Measurements from ENCODE around the gene CADPS2. TPM values are rescaled to one million over a fixed set of nuclear protein-coding genes. Genes with fewer than 3 reads are reported as not detected.
A peak's percentile ranks its signal among the peaks of the same experiment; 100 is the strongest.

CADPS2 gene
- total and polyA plus RNA-seq, 3 experiments from 2014 or later: not detected

- ChIA-PET CTCF (no interaction called here), POLR2A (no interaction called here)
- H3K27me3 ChIP-seq (ENCODE audit: insufficient read depth, low read length, poor library complexity, severe bottlenecking): peaks cover 13% of the 10 kb centered on the region
- Mint-ChIP-seq H3K4me3 (no peak overlapping the region), H3K4me1 (peaks cover 0 to 9% (median 3%) of the 10 kb centered on the region in 3 donors), H3K27ac (no peak overlapping the region), H3K9me3 (peaks cover 5 to 24% (median 11%) of the 10 kb centered on the region in 5 donors), H3K27me3 (peaks cover 56 to 73% of the 10 kb centered on the region in 2 donors), H3K36me3 (peaks cover 0 to 3% (median 0%) of the 10 kb centered on the region in 3 donors)
- H3K9me3 ChIP-seq (ENCODE audit: low read length): no peaks in the 10 kb centered on the region
- H3K4me1 ChIP-seq (ENCODE audit: insufficient read depth, low read length): no peaks in the 10 kb centered on the region
- no peak overlapping the region for H3K27ac ChIP-seq (ENCODE audit: low read depth, low read length)
- H3K4me3 ChIP-seq (ENCODE audit: low read length): no peak overlapping the region
- no peak for DNase-seq
- H3K36me3 ChIP-seq (ENCODE audit: insufficient read depth, low read length): no peaks in the 10 kb centered on the region
These were observed 572.0 kb downstream of the CADPS2 start for GRCh38 chr7:122314284-122314683.

GRCh38 chr7:122312789-122313188, 573.5 kb downstream of the CADPS2 start:
- no peak overlapping the region for H3K27ac Mint-ChIP-seq
- H3K4me3 ChIP-seq (ENCODE audit: low read length): no peak overlapping the region
- H3K36me3 Mint-ChIP-seq: peaks cover 0 to 3% (median 0%) of the 10 kb centered on the region in 3 donors
- peaks cover 61 to 77% of the 10 kb centered on the region in 2 donors for H3K27me3 Mint-ChIP-seq
- H3K27me3 ChIP-seq (ENCODE audit: insufficient read depth, low read length, poor library complexity, severe bottlenecking): peaks cover 13% of the 10 kb centered on the region
- no peaks in the 10 kb centered on the region for H3K9me3 ChIP-seq (ENCODE audit: low read length)
- peaks cover 5 to 21% (median 11%) of the 10 kb centered on the region in 5 donors for H3K9me3 Mint-ChIP-seq
- ChIA-PET CTCF (no interaction called here), POLR2A (no interaction called here)
- peaks cover 0 to 9% (median 3%) of the 10 kb centered on the region in 3 donors for H3K4me1 Mint-ChIP-seq
- H3K4me1 ChIP-seq (ENCODE audit: insufficient read depth, low read length): no peaks in the 10 kb centered on the region
- H3K27ac ChIP-seq (ENCODE audit: low read depth, low read length): no peak overlapping the region
- no peaks in the 10 kb centered on the region for H3K36me3 ChIP-seq (ENCODE audit: insufficient read depth, low read length)
- DNase-seq: no peak
- no peak overlapping the region for H3K4me3 Mint-ChIP-seq

- DNase-seq: no peak
- ChIA-PET POLR2A (no interaction called here), CTCF (no interaction called here)
- peaks cover 0 to 3% (median 0%) of the 10 kb centered on the region in 3 donors for H3K36me3 Mint-ChIP-seq
- peaks cover 0 to 9% (median 3%) of the 10 kb centered on the region in 3 donors for H3K4me1 Mint-ChIP-seq
- peaks cover 5 to 19% (median 11%) of the 10 kb centered on the region in 5 donors for H3K9me3 Mint-ChIP-seq
- no peak overlapping the region for H3K27ac ChIP-seq (ENCODE audit: low read depth, low read length)
- H3K27me3 ChIP-seq (ENCODE audit: insufficient read depth, low read length, poor library complexity, severe bottlenecking): peaks cover 13% of the 10 kb centered on the region
- no peak overlapping the region for H3K4me3 ChIP-seq (ENCODE audit: low read length)
- H3K27me3 Mint-ChIP-seq: peaks cover 61 to 74% of the 10 kb centered on the region in 2 donors
- no peaks in the 10 kb centered on the region for H3K36me3 ChIP-seq (ENCODE audit: insufficient read depth, low read length)
- H3K9me3 ChIP-seq (ENCODE audit: low read length): no peaks in the 10 kb centered on the region
- H3K27ac Mint-ChIP-seq: no peak overlapping the region
- H3K4me1 ChIP-seq (ENCODE audit: insufficient read depth, low read length): no peaks in the 10 kb centered on the region
- H3K4me3 Mint-ChIP-seq: no peak overlapping the region
These were observed 574.4 kb downstream of the CADPS2 start for GRCh38 chr7:122311734-122312450.

GRCh38 chr7:122311050-122311700, 575.1 kb downstream of the CADPS2 start:
- CTCF ChIA-PET: no interaction called here

GRCh38 chr7:122310119-122311021, 575.9 kb downstream of the CADPS2 start:
- Mint-ChIP-seq H3K27me3 (peaks cover 58 to 78% of the 10 kb centered on the region in 2 donors), H3K27ac (peak overlapping the region in 1 of 8 donors; percentile 31), H3K4me3 (no peak overlapping the region), H3K36me3 (peaks cover 0 to 3% (median 0%) of the 10 kb centered on the region in 3 donors), H3K9me3 (peaks cover 2 to 17% (median 7%) of the 10 kb centered on the region in 5 donors), H3K4me1 (peaks cover 0 to 9% (median 0%) of the 10 kb centered on the region in 3 donors)
- POLR2A ChIA-PET: no interaction called here
- no peak overlapping the region for H3K4me3 ChIP-seq (ENCODE audit: low read length)
- CTCF ChIA-PET: no interaction called here
- H3K4me1 ChIP-seq (ENCODE audit: insufficient read depth, low read length): no peaks in the 10 kb centered on the region
- no peaks in the 10 kb centered on the region for H3K9me3 ChIP-seq (ENCODE audit: low read length)
- H3K27ac ChIP-seq (ENCODE audit: low read depth, low read length): no peak overlapping the region
- DNase-seq: no peak
- H3K36me3 ChIP-seq (ENCODE audit: insufficient read depth, low read length): no peaks in the 10 kb centered on the region
- peaks cover 13% of the 10 kb centered on the region for H3K27me3 ChIP-seq (ENCODE audit: insufficient read depth, low read length, poor library complexity, severe bottlenecking)

More at GRCh38 chr7:122311050-122311700, 575.1 kb downstream of the CADPS2 start:
- H3K27ac ChIP-seq (ENCODE audit: low read depth, low read length): no peak overlapping the region
- H3K36me3 Mint-ChIP-seq: peaks cover 0 to 3% (median 0%) of the 10 kb centered on the region in 3 donors
- POLR2A ChIA-PET: no interaction called here
- H3K4me3 ChIP-seq (ENCODE audit: low read length): no peak overlapping the region
- H3K27me3 ChIP-seq (ENCODE audit: insufficient read depth, low read length, poor library complexity, severe bottlenecking): peaks cover 13% of the 10 kb centered on the region
- no peak overlapping the region for H3K27ac Mint-ChIP-seq
- H3K9me3 ChIP-seq (ENCODE audit: low read length): no peaks in the 10 kb centered on the region
- peaks cover 5 to 19% (median 11%) of the 10 kb centered on the region in 5 donors for H3K9me3 Mint-ChIP-seq
- no peak overlapping the region for H3K4me3 Mint-ChIP-seq
- no peak for DNase-seq
- H3K36me3 ChIP-seq (ENCODE audit: insufficient read depth, low read length): no peaks in the 10 kb centered on the region
- peaks cover 61 to 78% of the 10 kb centered on the region in 2 donors for H3K27me3 Mint-ChIP-seq
- peaks cover 0 to 9% (median 3%) of the 10 kb centered on the region in 3 donors for H3K4me1 Mint-ChIP-seq
- no peaks in the 10 kb centered on the region for H3K4me1 ChIP-seq (ENCODE audit: insufficient read depth, low read length)

- ChIA-PET CTCF (no interaction called here), POLR2A (no interaction called here)
- Histone ChIP-seq H3K27me3 (ENCODE audit: insufficient read depth, low read length, poor library complexity, severe bottlenecking) (peaks cover 15% of the 10 kb centered on the region), H3K36me3 (ENCODE audit: insufficient read depth, low read length) (no peaks in the 10 kb centered on the region), H3K27ac (ENCODE audit: low read depth, low read length) (no peak overlapping the region), H3K9me3 (ENCODE audit: low read length) (no peaks in the 10 kb centered on the region), H3K4me1 (ENCODE audit: insufficient read depth, low read length) (no peaks in the 10 kb centered on the region), H3K4me3 (ENCODE audit: low read length) (no peak overlapping the region)
- Mint-ChIP-seq H3K36me3 (peaks cover 0 to 3% (median 0%) of the 10 kb centered on the region in 3 donors), H3K27me3 (peaks cover 58 to 78% of the 10 kb centered on the region in 2 donors), H3K27ac (no peak overlapping the region), H3K4me3 (no peak overlapping the region), H3K9me3 (peaks cover 0 to 15% (median 9%) of the 10 kb centered on the region in 5 donors), H3K4me1 (peaks cover 0 to 9% (median 0%) of the 10 kb centered on the region in 3 donors)
- DNase-seq: no peak
These were observed 576.8 kb downstream of the CADPS2 start for GRCh38 chr7:122309421-122309820.

GRCh38 chr7:122307228-122307621, 579.0 kb downstream of the CADPS2 start:
- peaks cover 17% of the 10 kb centered on the region for H3K27me3 ChIP-seq (ENCODE audit: insufficient read depth, low read length, poor library complexity, severe bottlenecking)
- DNase-seq: no peak
- H3K27me3 Mint-ChIP-seq: peaks cover 58 to 76% of the 10 kb centered on the region in 2 donors
- no peaks in the 10 kb centered on the region for H3K4me1 ChIP-seq (ENCODE audit: insufficient read depth, low read length)
- H3K36me3 ChIP-seq (ENCODE audit: insufficient read depth, low read length): no peaks in the 10 kb centered on the region
- peaks cover 0 to 9% (median 0%) of the 10 kb centered on the region in 3 donors for H3K4me1 Mint-ChIP-seq
- peaks cover 0 to 18% (median 12%) of the 10 kb centered on the region in 5 donors for H3K9me3 Mint-ChIP-seq
- H3K9me3 ChIP-seq (ENCODE audit: low read length): no peaks in the 10 kb centered on the region
- H3K27ac Mint-ChIP-seq: no peak overlapping the region
- H3K4me3 ChIP-seq (ENCODE audit: low read length): no peak overlapping the region
- H3K27ac ChIP-seq (ENCODE audit: low read depth, low read length): no peak overlapping the region
- ChIA-PET POLR2A (no interaction called here), CTCF (no interaction called here)
- H3K4me3 Mint-ChIP-seq: no peak overlapping the region
- H3K36me3 Mint-ChIP-seq: peaks cover 0 to 3% (median 0%) of the 10 kb centered on the region in 3 donors
